ENCODE measurements around the gene C16orf92. TPM values are rescaled to one million over a fixed set of nuclear protein-coding genes. Genes with fewer than 3 reads are reported as not detected.

Gene C16orf92
- total and polyA plus RNA-seq, 2 experiments from 2014 or later = 0.34 TPM; not detected in 1

DNA sequence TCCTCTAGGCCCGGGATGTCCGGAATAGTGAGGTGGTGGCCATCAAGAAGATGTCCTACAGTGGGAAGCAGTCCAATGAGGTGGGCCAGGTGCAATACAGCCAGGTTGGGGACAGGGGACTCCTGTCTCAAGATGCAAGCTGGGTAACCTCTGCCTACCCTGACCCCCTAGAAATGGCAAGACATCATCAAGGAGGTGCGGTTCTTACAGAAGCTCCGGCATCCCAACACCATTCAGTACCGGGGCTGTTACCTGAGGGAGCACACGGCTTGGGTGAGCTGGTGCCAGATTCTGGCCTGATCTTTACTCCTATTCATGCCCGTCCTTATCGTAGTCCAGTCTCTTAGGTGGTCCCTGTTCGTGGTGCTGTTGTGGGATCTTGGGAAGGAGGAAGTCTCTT lies 44.9 kb upstream of the C16orf92 start:
- H3F3A ChIP-seq (replicated peaks; ENCODE audit: low read depth) = peaks cover 12% of the 10 kb centered on the region; the same call in 1 of the 2 replicates
- H3K4me3 Mint-ChIP-seq = no peak overlapping the region

More for the DNA sequence above, 44.9 kb upstream of the C16orf92 start:
- Histone ChIP-seq H3K79me2 (replicated peaks; ENCODE audit: insufficient read depth) (peaks cover 37% of the 10 kb centered on the region), H3K4me1 (ENCODE audit: insufficient read depth) (peaks cover 27% of the 10 kb centered on the region), H3K36me3 (ENCODE audit: insufficient read depth) (peaks cover 21% of the 10 kb centered on the region), H3K4me2 (no peak overlapping the region), H3K27ac (ENCODE audit: low read depth) (no peak overlapping the region), H3K4me3 (no peak overlapping the region), H3K27me3 (ENCODE audit: insufficient read depth) (peaks cover under 1% of the 10 kb centered on the region; the same call in 1 of the 2 replicates), H4K20me1 (replicated peaks; ENCODE audit: insufficient read depth) (peaks cover 17% of the 10 kb centered on the region), H2AFZ (no peak overlapping the region), H3K9me2 (ENCODE audit: insufficient read depth) (peaks cover under 1% of the 10 kb centered on the region; the same call in 1 of the 2 replicates)
- Mint-ChIP-seq H3K36me3 (ENCODE audit: low read depth) (peaks cover 32% of the 10 kb centered on the region), H3K27me3 (ENCODE audit: insufficient read depth, low read depth, poor library complexity) (peaks cover 7% of the 10 kb centered on the region), H3K9me3 (peaks cover 4% of the 10 kb centered on the region), H3K4me1 (peaks cover 29% of the 10 kb centered on the region), H3K27ac (no peak overlapping the region)
- TF ChIP-seq, protein P1, sequence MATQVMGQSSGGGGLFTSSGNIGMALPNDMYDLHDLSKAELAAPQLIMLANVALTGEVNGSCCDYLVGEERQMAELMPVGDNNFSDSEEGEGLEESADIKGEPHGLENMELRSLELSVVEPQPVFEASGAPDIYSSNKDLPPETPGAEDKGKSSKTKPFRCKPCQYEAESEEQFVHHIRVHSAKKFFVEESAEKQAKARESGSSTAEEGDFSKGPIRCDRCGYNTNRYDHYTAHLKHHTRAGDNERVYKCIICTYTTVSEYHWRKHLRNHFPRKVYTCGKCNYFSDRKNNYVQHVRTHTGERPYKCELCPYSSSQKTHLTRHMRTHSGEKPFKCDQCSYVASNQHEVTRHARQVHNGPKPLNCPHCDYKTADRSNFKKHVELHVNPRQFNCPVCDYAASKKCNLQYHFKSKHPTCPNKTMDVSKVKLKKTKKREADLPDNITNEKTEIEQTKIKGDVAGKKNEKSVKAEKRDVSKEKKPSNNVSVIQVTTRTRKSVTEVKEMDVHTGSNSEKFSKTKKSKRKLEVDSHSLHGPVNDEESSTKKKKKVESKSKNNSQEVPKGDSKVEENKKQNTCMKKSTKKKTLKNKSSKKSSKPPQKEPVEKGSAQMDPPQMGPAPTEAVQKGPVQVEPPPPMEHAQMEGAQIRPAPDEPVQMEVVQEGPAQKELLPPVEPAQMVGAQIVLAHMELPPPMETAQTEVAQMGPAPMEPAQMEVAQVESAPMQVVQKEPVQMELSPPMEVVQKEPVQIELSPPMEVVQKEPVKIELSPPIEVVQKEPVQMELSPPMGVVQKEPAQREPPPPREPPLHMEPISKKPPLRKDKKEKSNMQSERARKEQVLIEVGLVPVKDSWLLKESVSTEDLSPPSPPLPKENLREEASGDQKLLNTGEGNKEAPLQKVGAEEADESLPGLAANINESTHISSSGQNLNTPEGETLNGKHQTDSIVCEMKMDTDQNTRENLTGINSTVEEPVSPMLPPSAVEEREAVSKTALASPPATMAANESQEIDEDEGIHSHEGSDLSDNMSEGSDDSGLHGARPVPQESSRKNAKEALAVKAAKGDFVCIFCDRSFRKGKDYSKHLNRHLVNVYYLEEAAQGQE (IDR thresholded peaks at IDR 0.05; ENCODE audit: unreplicated experiment) = no peak
- TF ChIP-seq, protein P2, sequence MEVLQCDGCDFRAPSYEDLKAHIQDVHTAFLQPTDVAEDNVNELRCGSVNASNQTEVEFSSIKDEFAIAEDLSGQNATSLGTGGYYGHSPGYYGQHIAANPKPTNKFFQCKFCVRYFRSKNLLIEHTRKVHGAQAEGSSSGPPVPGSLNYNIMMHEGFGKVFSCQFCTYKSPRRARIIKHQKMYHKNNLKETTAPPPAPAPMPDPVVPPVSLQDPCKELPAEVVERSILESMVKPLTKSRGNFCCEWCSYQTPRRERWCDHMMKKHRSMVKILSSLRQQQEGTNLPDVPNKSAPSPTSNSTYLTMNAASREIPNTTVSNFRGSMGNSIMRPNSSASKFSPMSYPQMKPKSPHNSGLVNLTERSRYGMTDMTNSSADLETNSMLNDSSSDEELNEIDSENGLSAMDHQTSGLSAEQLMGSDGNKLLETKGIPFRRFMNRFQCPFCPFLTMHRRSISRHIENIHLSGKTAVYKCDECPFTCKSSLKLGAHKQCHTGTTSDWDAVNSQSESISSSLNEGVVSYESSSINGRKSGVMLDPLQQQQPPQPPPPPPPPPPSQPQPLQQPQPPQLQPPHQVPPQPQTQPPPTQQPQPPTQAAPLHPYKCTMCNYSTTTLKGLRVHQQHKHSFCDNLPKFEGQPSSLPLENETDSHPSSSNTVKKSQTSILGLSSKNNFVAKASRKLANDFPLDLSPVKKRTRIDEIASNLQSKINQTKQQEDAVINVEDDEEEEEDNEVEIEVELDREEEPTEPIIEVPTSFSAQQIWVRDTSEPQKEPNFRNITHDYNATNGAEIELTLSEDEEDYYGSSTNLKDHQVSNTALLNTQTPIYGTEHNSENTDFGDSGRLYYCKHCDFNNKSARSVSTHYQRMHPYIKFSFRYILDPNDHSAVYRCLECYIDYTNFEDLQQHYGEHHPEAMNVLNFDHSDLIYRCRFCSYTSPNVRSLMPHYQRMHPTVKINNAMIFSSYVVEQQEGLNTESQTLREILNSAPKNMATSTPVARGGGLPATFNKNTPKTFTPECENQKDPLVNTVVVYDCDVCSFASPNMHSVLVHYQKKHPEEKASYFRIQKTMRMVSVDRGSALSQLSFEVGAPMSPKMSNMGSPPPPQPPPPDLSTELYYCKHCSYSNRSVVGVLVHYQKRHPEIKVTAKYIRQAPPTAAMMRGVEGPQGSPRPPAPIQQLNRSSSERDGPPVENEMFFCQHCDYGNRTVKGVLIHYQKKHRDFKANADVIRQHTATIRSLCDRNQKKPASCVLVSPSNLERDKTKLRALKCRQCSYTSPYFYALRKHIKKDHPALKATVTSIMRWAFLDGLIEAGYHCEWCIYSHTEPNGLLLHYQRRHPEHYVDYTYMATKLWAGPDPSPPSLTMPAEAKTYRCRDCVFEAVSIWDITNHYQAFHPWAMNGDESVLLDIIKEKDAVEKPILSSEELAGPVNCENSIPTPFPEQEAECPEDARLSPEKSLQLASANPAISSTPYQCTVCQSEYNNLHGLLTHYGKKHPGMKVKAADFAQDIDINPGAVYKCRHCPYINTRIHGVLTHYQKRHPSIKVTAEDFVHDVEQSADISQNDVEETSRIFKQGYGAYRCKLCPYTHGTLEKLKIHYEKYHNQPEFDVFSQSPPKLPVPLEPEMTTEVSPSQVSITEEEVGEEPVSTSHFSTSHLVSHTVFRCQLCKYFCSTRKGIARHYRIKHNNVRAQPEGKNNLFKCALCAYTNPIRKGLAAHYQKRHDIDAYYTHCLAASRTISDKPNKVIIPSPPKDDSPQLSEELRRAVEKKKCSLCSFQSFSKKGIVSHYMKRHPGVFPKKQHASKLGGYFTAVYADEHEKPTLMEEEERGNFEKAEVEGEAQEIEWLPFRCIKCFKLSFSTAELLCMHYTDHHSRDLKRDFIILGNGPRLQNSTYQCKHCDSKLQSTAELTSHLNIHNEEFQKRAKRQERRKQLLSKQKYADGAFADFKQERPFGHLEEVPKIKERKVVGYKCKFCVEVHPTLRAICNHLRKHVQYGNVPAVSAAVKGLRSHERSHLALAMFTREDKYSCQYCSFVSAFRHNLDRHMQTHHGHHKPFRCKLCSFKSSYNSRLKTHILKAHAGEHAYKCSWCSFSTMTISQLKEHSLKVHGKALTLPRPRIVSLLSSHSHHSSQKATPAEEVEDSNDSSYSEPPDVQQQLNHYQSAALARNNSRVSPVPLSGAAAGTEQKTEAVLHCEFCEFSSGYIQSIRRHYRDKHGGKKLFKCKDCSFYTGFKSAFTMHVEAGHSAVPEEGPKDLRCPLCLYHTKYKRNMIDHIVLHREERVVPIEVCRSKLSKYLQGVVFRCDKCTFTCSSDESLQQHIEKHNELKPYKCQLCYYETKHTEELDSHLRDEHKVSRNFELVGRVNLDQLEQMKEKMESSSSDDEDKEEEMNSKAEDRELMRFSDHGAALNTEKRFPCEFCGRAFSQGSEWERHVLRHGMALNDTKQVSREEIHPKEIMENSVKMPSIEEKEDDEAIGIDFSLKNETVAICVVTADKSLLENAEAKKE (CRISPR knock-in tag; IDR thresholded peaks at IDR 0.05) = no peak
- TF ChIP-seq JUNB (IDR thresholded peaks at IDR 0.05; ENCODE audit: unreplicated experiment) = no peak
- TF ChIP-seq EZH2 (IDR thresholded peaks at IDR 0.05; ENCODE audit: low read depth, unreplicated experiment) = no peak
- TF ChIP-seq CREB1 (CRISPR knock-in tag; IDR thresholded peaks at IDR 0.05; ENCODE audit: low read depth) = no peak
- TF ChIP-seq STAT1 (IDR thresholded peaks at IDR 0.05; ENCODE audit: unreplicated experiment) = no peak
- no peak for TF ChIP-seq ZNF331 (CRISPR knock-in tag; IDR thresholded peaks at IDR 0.05; ENCODE audit: low read depth)
- ATAC-seq (no peak), DNase-seq (ENCODE audit: low spot score) (no peak)
